ENCODE data around the gene ZFAND6.

DNA sequence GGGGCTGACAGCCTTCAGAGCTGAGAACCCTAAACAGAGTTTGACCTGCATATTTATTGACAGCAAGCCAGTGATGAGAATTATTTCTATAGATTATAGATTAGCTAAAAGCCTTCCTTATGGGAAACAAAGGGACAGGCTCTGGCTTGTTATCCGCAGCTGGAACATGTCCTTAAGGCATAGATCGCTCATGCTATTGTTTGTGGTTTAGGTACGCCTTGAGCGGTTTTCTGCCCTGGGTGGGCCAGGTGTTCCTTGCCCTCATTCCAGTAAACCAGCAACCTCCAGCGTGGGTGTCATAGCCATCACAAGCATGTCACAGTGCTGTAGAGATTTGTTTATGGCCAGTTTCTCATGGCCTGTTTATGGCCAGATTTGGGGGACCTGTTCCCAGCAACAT lies 83.2 kb downstream of the ZFAND6 start:
- no peak for TF ChIP-seq RARB (CRISPR knock-in tag; IDR thresholded peaks at IDR 0.05)
- TF ChIP-seq SNAI2 (CRISPR knock-in tag; IDR thresholded peaks at IDR 0.05) = no peak
- no peak for TF ChIP-seq ZNF8 (CRISPR knock-in tag; IDR thresholded peaks at IDR 0.05)
- TF ChIP-seq, protein P1, sequence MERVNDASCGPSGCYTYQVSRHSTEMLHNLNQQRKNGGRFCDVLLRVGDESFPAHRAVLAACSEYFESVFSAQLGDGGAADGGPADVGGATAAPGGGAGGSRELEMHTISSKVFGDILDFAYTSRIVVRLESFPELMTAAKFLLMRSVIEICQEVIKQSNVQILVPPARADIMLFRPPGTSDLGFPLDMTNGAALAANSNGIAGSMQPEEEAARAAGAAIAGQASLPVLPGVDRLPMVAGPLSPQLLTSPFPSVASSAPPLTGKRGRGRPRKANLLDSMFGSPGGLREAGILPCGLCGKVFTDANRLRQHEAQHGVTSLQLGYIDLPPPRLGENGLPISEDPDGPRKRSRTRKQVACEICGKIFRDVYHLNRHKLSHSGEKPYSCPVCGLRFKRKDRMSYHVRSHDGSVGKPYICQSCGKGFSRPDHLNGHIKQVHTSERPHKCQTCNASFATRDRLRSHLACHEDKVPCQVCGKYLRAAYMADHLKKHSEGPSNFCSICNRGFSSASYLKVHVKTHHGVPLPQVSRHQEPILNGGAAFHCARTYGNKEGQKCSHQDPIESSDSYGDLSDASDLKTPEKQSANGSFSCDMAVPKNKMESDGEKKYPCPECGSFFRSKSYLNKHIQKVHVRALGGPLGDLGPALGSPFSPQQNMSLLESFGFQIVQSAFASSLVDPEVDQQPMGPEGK (CRISPR knock-in tag; IDR thresholded peaks at IDR 0.05; ENCODE audit: borderline replicate concordance) = no peak
- no peak for TF ChIP-seq ZNF565 (CRISPR knock-in tag; conservative IDR thresholded peaks at IDR 0.05; ENCODE audit: low read depth)
- no peak for TF ChIP-seq ARNTL (CRISPR knock-in tag; IDR thresholded peaks at IDR 0.05; ENCODE audit: borderline replicate concordance, low read depth)
- TF ChIP-seq GLIS3 (CRISPR knock-in tag; IDR thresholded peaks at IDR 0.05) = no peak
- no peak for TF ChIP-seq ZFP30 (CRISPR knock-in tag; IDR thresholded peaks at IDR 0.05)

All from SK-N-SH treated with all-trans-retinoic acid at 6 μM for 48 hours (cell line).